ENCODE results near the gene PPP1R9B.

- TF ChIP-seq, protein P1, sequence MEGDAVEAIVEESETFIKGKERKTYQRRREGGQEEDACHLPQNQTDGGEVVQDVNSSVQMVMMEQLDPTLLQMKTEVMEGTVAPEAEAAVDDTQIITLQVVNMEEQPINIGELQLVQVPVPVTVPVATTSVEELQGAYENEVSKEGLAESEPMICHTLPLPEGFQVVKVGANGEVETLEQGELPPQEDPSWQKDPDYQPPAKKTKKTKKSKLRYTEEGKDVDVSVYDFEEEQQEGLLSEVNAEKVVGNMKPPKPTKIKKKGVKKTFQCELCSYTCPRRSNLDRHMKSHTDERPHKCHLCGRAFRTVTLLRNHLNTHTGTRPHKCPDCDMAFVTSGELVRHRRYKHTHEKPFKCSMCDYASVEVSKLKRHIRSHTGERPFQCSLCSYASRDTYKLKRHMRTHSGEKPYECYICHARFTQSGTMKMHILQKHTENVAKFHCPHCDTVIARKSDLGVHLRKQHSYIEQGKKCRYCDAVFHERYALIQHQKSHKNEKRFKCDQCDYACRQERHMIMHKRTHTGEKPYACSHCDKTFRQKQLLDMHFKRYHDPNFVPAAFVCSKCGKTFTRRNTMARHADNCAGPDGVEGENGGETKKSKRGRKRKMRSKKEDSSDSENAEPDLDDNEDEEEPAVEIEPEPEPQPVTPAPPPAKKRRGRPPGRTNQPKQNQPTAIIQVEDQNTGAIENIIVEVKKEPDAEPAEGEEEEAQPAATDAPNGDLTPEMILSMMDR (IDR thresholded peaks at IDR 0.05), result no peak
- TF ChIP-seq EZH2 (IDR thresholded peaks at IDR 0.05; ENCODE audit: borderline replicate concordance, insufficient read depth, low read depth, low read length, poor library complexity, severe bottlenecking), result no peak
These were observed 52.6 kb downstream of the PPP1R9B start for GRCh38 chr17:50097926-50098325.
